ENCODE data around the gene MEGF9. TPM values are rescaled to one million over a fixed set of nuclear protein-coding genes. Genes with fewer than 3 reads are reported as not detected.

The MEGF9 gene
- total RNA-seq, 3 donors from 2014 or later (not counting 1 experiment from before 2014, with no cell fraction given): 17.5 to 25.9 (median 22.3) TPM

- intact Hi-C loops (cut with micrococcal nuclease): no loop called here
Measured at GRCh38 chr9:120740132-120740531, 25.9 kb upstream of the MEGF9 start.

GRCh38 chr9:120737416-120738165 lies 23.3 kb upstream of the MEGF9 start:
- 94% methylated on average over 5 of the region's 5 CpGs for WGBS (ENCODE audit: insufficient coverage)
- Histone ChIP-seq H3K4me3 (ENCODE audit: low read length) (no peak overlapping the region), H3K9me3 (ENCODE audit: control insufficient read depth, insufficient read depth, low read length) (no peaks in the 10 kb centered on the region), H3K36me3 (ENCODE audit: control insufficient read depth, insufficient read depth, low read length) (no peaks in the 10 kb centered on the region), H3K4me1 (ENCODE audit: control insufficient read depth, insufficient read depth, low read length) (peaks cover 5% of the 10 kb centered on the region), H3K27me3 (ENCODE audit: control insufficient read depth, insufficient read depth, low read length) (no peaks in the 10 kb centered on the region), H3K27ac (ENCODE audit: low read length) (no peak overlapping the region)
- no peaks in the 10 kb centered on the region for H3K9me3 Mint-ChIP-seq
- H3K4me1 Mint-ChIP-seq: no peaks in the 10 kb centered on the region
- no peaks in the 10 kb centered on the region for H3K27me3 Mint-ChIP-seq (ENCODE audit: low read depth in 2 of 2)
- no peak overlapping the region for H3K4me3 Mint-ChIP-seq
- intact Hi-C loops (cut with micrococcal nuclease): no loop called here
- H3K36me3 Mint-ChIP-seq: no peaks in the 10 kb centered on the region
- TF ChIP-seq, protein P1, sequence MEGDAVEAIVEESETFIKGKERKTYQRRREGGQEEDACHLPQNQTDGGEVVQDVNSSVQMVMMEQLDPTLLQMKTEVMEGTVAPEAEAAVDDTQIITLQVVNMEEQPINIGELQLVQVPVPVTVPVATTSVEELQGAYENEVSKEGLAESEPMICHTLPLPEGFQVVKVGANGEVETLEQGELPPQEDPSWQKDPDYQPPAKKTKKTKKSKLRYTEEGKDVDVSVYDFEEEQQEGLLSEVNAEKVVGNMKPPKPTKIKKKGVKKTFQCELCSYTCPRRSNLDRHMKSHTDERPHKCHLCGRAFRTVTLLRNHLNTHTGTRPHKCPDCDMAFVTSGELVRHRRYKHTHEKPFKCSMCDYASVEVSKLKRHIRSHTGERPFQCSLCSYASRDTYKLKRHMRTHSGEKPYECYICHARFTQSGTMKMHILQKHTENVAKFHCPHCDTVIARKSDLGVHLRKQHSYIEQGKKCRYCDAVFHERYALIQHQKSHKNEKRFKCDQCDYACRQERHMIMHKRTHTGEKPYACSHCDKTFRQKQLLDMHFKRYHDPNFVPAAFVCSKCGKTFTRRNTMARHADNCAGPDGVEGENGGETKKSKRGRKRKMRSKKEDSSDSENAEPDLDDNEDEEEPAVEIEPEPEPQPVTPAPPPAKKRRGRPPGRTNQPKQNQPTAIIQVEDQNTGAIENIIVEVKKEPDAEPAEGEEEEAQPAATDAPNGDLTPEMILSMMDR (IDR thresholded peaks at IDR 0.05): no peak
- DNase-seq: no peak
- ATAC-seq: no peak
- H3K27ac Mint-ChIP-seq: no peak overlapping the region

More at GRCh38 chr9:120740132-120740531, 25.9 kb upstream of the MEGF9 start:
- Histone ChIP-seq H3K4me1 (ENCODE audit: control insufficient read depth, insufficient read depth, low read length) (peaks cover 1% of the 10 kb centered on the region), H3K27me3 (ENCODE audit: control insufficient read depth, insufficient read depth, low read length) (no peaks in the 10 kb centered on the region), H3K27ac (ENCODE audit: low read length) (no peak overlapping the region), H3K36me3 (ENCODE audit: control insufficient read depth, insufficient read depth, low read length) (no peaks in the 10 kb centered on the region), H3K9me3 (ENCODE audit: control insufficient read depth, insufficient read depth, low read length) (no peaks in the 10 kb centered on the region), H3K4me3 (ENCODE audit: low read length) (no peak overlapping the region)
- no peak for ATAC-seq
- no peak overlapping the region for H3K4me3 Mint-ChIP-seq
- H3K36me3 Mint-ChIP-seq: no peaks in the 10 kb centered on the region
- no peak overlapping the region for H3K27ac Mint-ChIP-seq
- H3K9me3 Mint-ChIP-seq: no peaks in the 10 kb centered on the region
- H3K27me3 Mint-ChIP-seq (ENCODE audit: low read depth in 2 of 2): no peaks in the 10 kb centered on the region
- no peaks in the 10 kb centered on the region for H3K4me1 Mint-ChIP-seq
- TF ChIP-seq, protein P1 (IDR thresholded peaks at IDR 0.05): no peak
- no peak for DNase-seq

DNA sequence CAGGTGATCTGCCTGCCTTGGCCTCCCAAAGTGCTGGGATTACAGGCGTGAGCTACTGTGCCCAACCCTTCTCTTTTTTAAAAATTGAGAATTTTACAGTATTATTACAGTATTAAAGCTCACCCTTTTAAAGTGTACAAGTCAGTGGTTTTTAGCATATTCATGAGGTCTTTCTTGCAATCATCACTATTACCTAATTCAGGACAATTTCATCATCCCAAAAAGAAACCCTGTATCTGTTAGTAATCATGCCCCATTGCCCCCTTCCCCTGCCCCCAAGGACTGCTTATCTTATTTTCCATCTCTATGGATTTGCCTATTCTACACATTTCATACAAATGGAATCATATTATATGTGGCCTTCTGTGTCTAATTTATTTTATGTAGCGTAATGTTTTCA lies 22.6 kb upstream of the MEGF9 start:
- no peak overlapping the region for H3K27ac Mint-ChIP-seq
- H3K27me3 Mint-ChIP-seq (ENCODE audit: low read depth in 2 of 2): no peaks in the 10 kb centered on the region
- no peaks in the 10 kb centered on the region for H3K4me1 Mint-ChIP-seq
- intact Hi-C loops (cut with micrococcal nuclease): no loop called here
- DNase-seq (no peak), ATAC-seq (no peak)
- no CpG with 5 or more reads among the region's 2 CpGs for WGBS (ENCODE audit: insufficient coverage)
- H3K9me3 Mint-ChIP-seq: no peaks in the 10 kb centered on the region
- H3K27me3 ChIP-seq (ENCODE audit: control insufficient read depth, insufficient read depth, low read length): no peaks in the 10 kb centered on the region
- no peaks in the 10 kb centered on the region for H3K9me3 ChIP-seq (ENCODE audit: control insufficient read depth, insufficient read depth, low read length)
- H3K36me3 Mint-ChIP-seq: no peaks in the 10 kb centered on the region
- TF ChIP-seq, protein P1 (IDR thresholded peaks at IDR 0.05): no peak
- H3K4me3 ChIP-seq (ENCODE audit: low read length): no peak overlapping the region
- peaks cover 5% of the 10 kb centered on the region for H3K4me1 ChIP-seq (ENCODE audit: control insufficient read depth, insufficient read depth, low read length)
- no peak overlapping the region for H3K4me3 Mint-ChIP-seq
- H3K27ac ChIP-seq (ENCODE audit: low read length): no peak overlapping the region
- H3K36me3 ChIP-seq (ENCODE audit: control insufficient read depth, insufficient read depth, low read length): no peaks in the 10 kb centered on the region

Measured in natural killer cell (primary cell).